ENCODE measurements around the gene ZNF326.
"Not testable (repeated sequence)": the region's sequence is repeated elsewhere in the genome, so short reads cannot be mapped to it uniquely, and the experiment has no call there.

ZNF326 gene

GRCh38 chr1:89998306-89998705 is 3.4 kb downstream of the ZNF326 start:
- no peak for DNase-seq (ENCODE audit: low spot score)

- DNase-seq (ENCODE audit: low spot score): no peak
Observed at GRCh38 chr1:89999208-89999607, 4.3 kb downstream of the ZNF326 start.

- no peak for DNase-seq (ENCODE audit: low spot score)
Observed at GRCh38 chr1:89999628-90000027, 4.7 kb downstream of the ZNF326 start.

- DNase-seq (ENCODE audit: low spot score): no peak
Observed at GRCh38 chr1:90000934-90001676, 6.2 kb downstream of the ZNF326 start.

GRCh38 chr1:90007979-90008404 is 13.1 kb downstream of the ZNF326 start:
- DNase-seq (ENCODE audit: low spot score): no peak

- no peak for DNase-seq (ENCODE audit: low spot score)
Observed at GRCh38 chr1:90012300-90012699, 17.4 kb downstream of the ZNF326 start.

GRCh38 chr1:90023691-90024090 is 28.8 kb downstream of the ZNF326 start:
- no peak for DNase-seq (ENCODE audit: low spot score)

GRCh38 chr1:90027281-90027680 is 32.4 kb downstream of the ZNF326 start:
- DNase-seq (ENCODE audit: low spot score): no peak

GRCh38 chr1:90039652-90040051 is 44.7 kb downstream of the ZNF326 start:
- DNase-seq (ENCODE audit: low spot score): no peak

GRCh38 chr1:90043586-90043985 is 48.7 kb downstream of the ZNF326 start:
- no peak for DNase-seq (ENCODE audit: low spot score)

- no peak for DNase-seq (ENCODE audit: low spot score)
Observed at GRCh38 chr1:90044346-90044745, 49.4 kb downstream of the ZNF326 start.

GRCh38 chr1:90045853-90046563 is 51.1 kb downstream of the ZNF326 start:
- DNase-seq (ENCODE audit: low spot score): peak; percentile 55

- no peak for DNase-seq (ENCODE audit: low spot score)
Observed at GRCh38 chr1:90046635-90047034, 51.7 kb downstream of the ZNF326 start.

- DNase-seq (ENCODE audit: low spot score): no peak
Observed at GRCh38 chr1:90048043-90048442, 53.1 kb downstream of the ZNF326 start.

GRCh38 chr1:90062700-90063643 is 68.1 kb downstream of the ZNF326 start:
- not testable (repeated sequence) for DNase-seq (ENCODE audit: low spot score)

- DNase-seq (ENCODE audit: low spot score): not testable (repeated sequence)
Observed at GRCh38 chr1:90064109-90064508, 69.2 kb downstream of the ZNF326 start.

- DNase-seq (ENCODE audit: low spot score): no peak
Observed at GRCh38 chr1:90067194-90067931, 72.5 kb downstream of the ZNF326 start.

- no peak for DNase-seq (ENCODE audit: low spot score)
Observed at GRCh38 chr1:90068611-90069280, 73.8 kb downstream of the ZNF326 start.

GRCh38 chr1:90074137-90074536 is 79.2 kb downstream of the ZNF326 start:
- DNase-seq (ENCODE audit: low spot score): no peak

GRCh38 chr1:90074566-90074965 is 79.7 kb downstream of the ZNF326 start:
- DNase-seq (ENCODE audit: low spot score): no peak

- DNase-seq (ENCODE audit: low spot score): no peak
Observed at GRCh38 chr1:90074970-90075391, 80.1 kb downstream of the ZNF326 start.
